ENCODE measurements around the gene DIPK2B. TPM values are rescaled to one million over a fixed set of nuclear protein-coding genes. Genes with fewer than 3 reads are reported as not detected.

Gene DIPK2B
- total and polyA plus RNA-seq, 9 of the 15 experiments (the other 6 are each of a cell fraction or from before 2014, with no cell fraction given), result not detected

DNA sequence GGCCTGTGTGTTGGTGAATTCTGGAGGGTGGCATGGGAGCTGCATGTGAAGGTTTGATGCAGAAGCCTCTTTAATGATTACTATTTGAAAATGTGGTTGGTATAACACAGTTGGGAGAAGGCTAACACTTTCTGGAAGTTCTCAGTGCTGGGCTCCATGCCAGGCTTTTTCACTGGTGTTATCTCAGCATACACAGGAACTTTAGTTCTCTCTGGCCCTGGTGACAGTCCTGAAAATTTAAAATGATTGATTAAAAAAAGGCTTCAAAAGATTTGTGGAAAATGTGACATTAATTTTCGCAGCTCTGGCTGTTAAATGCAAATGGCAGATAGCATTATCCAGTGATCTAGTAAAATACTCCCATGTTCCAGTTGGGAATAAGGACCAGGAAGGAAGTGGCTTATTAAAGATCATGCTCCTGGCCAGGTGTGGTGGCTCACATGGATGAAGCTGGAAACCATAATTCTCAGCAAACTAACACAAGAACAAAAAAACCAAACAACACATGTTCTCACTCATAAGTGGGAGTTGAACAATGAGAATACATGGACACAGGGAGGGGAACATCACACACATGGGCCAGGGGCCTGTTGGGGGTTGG, 36.6 kb downstream of the DIPK2B start (continued):
- TF ChIP-seq PBX2 (CRISPR knock-in tag; IDR thresholded peaks at IDR 0.05; ENCODE audit: low read depth) (no peak), PBX2 (tag; conservative IDR thresholded peaks at IDR 0.05; ENCODE audit: low read depth) (peak; percentile 85), PRPF4 (IDR thresholded peaks at IDR 0.05; ENCODE audit: insufficient read depth, low read depth, low read length, poor library complexity, severe bottlenecking) (no peak), TAL1 (IDR thresholded peaks at IDR 0.05) (peak; percentile 26; the same call in 1 of the 2 replicates), ARID1B (IDR thresholded peaks at IDR 0.05) (peak; percentile 62), FOXA3 (CRISPR knock-in tag; conservative IDR thresholded peaks at IDR 0.05 in 1 of 2, IDR thresholded peaks at IDR 0.05 in 1 of 2) (no peak), SMARCE1 (IDR thresholded peaks at IDR 0.05) (0 out of 2 replicates have a peak, but pooled peaks have one; percentile 25), PKNOX1 (IDR thresholded peaks at IDR 0.05) (peak; percentile 48), GATAD2A (IDR thresholded peaks at IDR 0.05) (no peak), ZBTB7A (IDR thresholded peaks at IDR 0.05; ENCODE audit: borderline replicate concordance, control insufficient read depth, low read depth, low read length) (no peak), MEIS2 (IDR thresholded peaks at IDR 0.05; ENCODE audit: partially characterized antibody) (peak; percentile 89), DNMT1 (IDR thresholded peaks at IDR 0.05) (no peak)
